KBM-7 (cell line): ENCODE results near the gene TRIP13.
"Not testable (repeated sequence)": the region's sequence is repeated elsewhere in the genome, so short reads cannot be mapped to it uniquely, and the experiment has no call there.

Source experiments
- DNase-seq: peaks from one replicate; pipeline ENCODE4 v3.0.0-alpha.2; 2015
- in situ Hi-C: fragments of 300-500 bp; cut with MboI; formaldehyde crosslinking; loops from 2 replicates; pipeline ENCODE4 v1.14.3; 2020; ENCODE audit warnings: low sequenced_read_pairs, low pct_unique_long_range_greater_than_20kb, mixed read lengths

The TRIP13 gene

DNA sequence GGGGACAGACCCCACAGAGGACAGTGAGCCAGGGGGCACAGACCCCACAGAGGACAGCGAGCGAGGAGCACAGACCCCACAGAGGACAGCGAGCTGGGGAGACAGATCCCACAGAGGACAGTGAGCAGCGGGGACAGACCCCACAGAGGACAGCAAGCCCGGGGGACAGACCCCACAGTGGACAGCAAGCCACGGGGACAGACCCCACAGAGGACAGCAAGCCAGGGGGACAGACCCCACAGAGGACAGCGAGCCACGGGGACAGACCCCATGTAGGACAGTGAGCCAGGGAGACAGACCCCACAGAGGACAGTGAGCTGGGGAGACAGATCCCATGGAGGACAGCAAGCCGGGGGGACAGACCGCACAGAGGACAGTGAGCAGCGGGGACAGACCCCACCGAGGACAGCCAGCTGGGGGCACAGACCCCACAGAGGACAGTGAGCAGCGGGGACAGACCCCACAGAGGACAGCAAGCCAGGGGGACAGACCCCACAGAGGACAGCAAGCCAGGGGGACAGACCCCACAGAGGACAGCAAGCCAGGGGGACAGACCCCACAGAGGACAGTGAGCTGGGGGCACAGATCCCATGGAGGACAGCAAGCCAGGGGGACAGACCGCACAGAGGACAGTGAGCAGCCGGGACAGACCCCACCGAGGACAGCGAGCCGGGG lies 39.1 kb upstream of the TRIP13 start:
- in situ Hi-C loops, DNase-seq: not testable (repeated sequence)

DNA sequence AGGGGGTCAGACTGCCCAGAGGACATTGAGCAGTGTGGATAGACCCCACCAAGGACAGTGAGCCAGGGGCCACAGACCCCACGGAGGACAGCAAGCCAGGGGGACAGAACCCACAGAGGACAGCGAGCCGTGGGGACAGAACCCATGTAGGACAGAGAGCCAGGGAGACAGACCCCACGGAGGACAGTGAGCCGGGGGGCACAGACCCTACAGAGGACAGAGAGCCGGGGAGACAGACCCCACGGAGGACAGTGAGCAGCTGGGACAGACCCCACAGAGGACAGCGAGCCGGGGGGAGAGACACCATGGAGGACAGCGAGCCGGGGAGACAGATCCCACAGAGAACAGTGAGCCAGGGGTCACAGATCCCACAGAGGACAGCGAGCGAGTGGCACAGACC lies 38.5 kb upstream of the TRIP13 start:
- no peak for DNase-seq

DNA sequence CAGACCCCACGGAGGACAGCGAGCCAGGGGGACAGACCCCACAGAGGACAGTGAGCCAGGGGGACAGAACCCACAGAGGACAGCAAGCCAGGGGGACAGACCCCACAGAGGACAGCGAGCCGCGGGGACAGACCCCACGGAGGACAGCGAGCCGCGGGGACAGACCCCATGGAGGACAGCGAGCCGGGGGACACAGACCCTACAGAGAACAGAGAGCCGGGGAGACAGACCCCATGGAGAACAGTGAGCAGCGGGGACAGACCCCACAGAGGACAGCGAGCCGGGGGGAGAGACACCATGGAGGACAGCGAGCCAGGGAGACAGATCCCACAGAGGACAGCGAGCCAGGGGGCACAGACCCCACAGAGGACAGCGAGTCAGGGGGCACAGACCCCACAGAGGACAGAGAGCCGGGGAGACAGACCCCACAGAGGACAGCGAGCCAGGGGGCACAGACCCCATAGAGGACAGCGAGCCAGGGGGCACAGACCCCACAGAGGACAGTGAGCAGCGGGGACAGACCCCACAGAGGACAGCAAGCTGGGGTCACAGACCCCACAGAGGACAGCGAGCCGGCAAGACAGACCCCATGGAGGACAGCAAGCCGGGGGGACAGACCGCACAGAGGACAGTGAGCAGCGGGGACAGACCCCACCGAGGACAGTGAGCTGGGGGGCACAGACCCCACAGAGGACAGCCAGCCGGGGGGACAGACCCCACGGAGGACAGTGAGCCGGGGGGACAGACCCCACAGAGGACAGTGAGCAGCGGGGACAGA lies 37.5 kb upstream of the TRIP13 start:
- DNase-seq = no peak
- in situ Hi-C loops = no loop called here

More for the DNA sequence above, 38.5 kb upstream of the TRIP13 start:
- in situ Hi-C loops = no loop called here

DNA sequence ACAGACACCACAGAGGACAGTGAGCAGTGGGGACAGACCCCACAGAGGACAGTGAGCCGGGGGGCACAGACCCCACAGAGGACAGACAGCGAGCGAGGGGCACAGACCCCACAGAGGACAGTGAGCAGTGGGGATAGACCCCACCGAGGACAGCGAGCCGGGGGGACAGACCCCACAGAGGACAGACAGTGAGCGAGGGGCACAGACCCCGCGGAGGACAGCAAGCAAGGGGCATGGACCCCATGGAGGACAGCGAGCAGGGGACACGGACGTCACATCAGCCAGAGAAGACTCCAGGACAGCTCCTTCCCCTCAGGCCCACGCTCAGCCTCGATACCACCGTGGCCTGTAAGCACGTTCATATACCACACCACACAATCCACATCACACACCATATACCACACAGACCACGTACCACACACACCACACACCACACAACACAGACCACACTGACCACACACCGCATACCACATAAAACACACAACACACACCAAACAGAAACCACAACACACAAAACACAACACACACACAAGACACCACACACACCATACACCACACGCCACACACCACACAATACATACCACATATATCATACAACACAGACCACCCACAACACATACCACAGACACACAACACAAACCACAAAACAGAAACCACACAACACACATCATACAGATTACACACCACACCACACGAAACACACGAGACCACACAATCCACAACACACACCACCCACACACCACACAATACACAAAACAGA lies 36.7 kb upstream of the TRIP13 start:
- in situ Hi-C loops = no loop called here
- DNase-seq = no peak

DNA sequence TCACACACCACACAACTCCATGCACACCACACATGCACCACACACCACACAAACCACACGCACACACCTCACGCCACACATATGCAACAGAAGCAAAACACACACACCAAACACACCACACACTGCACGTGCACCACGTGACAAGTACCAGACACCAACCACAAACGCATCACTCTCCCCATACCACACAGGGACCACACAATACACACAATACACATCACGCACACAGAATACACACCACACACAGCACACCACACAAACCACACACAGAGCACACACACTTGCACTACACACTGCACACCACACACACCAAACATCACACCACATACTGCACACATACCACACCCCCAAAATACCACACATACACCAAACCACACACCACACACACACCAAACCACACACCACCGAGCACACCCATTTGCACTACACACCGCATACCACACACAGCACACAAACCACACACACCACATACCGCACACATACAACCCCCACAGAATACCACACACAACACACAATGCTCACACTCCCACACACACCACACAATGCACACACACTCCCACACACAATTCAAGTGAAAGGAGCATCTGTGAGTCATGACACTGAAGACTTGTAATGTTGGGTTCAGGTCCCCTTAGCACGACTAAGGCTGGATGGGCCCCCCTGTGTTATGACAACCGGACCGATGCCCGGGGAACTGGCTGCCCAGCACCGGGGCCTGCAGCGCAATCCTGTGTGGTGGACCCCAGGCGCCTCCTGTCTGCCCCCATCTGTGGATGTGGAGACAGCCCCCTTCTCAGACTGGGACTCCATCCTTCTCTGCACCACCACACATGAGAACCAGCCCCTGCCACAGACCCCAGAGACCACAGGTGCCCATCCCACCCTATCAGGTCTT lies 35.9 kb upstream of the TRIP13 start:
- no peak for DNase-seq
- in situ Hi-C loops = no loop called here

DNA sequence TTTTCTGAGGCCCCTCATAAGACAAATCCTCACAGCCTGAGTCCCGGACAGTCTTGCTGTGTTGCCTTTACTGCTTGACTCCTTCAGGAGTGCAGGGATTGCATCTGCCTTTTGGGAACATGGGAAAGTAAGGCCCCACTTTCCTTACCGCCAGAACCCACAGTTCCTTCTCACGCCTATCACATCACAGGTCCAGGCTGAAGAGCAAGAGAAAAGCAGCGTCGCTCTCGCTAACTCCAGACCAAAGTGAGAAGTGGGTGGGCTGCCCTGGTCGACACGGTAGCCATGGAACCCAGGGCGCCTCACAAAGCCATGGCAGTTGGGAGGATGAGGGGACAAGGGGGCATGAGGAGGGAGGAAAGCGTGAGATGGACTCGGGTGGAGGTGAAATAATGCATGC lies 34.0 kb upstream of the TRIP13 start:
- in situ Hi-C loops = no loop called here
- DNase-seq = no peak

DNA sequence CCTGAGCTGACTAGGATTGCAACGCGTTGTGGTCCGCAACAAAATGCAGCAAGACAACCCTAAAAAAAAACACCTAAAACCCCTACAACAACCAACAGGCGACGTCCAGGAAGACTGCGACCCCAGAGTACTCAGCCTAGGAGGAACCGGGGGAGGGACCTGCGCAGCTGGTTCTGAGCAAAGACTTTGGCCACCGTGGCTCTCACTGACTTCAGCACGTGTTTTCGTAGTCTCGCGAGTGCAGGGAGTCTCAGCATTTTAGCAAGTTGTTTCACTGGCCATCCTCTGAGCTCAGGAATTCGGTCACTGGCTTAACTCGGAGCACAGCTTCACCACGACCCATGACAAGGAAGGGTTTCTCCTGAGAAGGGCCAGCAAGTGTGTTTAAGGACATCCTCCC lies 33.3 kb upstream of the TRIP13 start:
- in situ Hi-C loops = no loop called here
- DNase-seq = no peak

DNA sequence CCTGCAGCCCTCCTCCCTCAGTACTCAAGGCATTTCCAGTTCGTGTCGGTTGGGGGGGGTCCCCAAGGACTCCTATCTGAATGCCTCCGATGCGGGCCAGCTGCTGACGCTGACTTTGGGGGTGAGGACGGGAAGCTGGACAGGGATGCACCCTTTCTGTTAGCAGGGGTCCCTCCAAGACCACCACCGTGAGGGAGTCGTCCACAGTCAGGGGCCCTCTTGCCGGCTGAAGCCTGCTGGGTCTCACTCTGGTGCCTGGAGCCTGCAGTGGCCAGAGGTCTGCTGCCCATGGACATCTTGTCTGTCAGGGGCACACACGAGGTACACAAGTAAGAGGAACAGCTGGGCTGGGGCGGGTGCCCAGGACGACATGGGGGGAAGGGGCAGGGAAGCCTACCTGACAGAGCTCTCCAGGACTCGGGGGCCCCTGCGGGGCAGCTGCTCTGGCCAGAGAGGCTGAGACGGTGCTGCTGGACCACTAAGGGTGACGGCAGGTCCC lies 32.8 kb upstream of the TRIP13 start:
- in situ Hi-C loops = no loop called here

DNA sequence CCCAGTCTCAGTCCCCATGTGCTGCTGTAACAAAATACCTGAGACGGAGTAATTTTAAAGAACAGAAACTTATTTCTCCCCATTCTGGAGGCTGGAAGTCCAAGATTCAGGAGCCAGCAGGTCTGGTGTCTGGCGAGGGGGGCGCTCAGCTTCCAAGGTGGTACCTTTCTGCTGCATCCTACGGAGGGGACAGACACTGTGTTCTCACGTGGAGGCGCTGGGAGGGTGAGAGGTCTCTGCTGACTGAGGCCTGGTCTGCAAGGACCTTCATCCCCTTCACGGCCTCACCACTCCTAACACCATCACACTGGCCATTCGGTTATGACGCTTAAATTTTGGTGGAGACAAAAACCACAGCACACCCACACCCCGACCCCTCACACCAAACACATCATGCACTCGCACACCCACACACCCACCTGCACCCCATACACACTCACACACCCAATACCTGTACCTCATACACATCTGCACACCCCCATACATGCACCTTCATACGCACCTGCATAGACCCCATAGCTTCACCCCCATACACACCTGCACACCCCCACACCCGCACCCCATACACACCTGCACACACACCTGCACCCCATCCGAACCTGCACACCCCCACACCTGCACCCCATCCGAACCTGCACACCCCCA lies 32.1 kb upstream of the TRIP13 start:
- in situ Hi-C loops = no loop called here
- no peak for DNase-seq

More for the DNA sequence above, 32.8 kb upstream of the TRIP13 start:
- DNase-seq = no peak

DNA sequence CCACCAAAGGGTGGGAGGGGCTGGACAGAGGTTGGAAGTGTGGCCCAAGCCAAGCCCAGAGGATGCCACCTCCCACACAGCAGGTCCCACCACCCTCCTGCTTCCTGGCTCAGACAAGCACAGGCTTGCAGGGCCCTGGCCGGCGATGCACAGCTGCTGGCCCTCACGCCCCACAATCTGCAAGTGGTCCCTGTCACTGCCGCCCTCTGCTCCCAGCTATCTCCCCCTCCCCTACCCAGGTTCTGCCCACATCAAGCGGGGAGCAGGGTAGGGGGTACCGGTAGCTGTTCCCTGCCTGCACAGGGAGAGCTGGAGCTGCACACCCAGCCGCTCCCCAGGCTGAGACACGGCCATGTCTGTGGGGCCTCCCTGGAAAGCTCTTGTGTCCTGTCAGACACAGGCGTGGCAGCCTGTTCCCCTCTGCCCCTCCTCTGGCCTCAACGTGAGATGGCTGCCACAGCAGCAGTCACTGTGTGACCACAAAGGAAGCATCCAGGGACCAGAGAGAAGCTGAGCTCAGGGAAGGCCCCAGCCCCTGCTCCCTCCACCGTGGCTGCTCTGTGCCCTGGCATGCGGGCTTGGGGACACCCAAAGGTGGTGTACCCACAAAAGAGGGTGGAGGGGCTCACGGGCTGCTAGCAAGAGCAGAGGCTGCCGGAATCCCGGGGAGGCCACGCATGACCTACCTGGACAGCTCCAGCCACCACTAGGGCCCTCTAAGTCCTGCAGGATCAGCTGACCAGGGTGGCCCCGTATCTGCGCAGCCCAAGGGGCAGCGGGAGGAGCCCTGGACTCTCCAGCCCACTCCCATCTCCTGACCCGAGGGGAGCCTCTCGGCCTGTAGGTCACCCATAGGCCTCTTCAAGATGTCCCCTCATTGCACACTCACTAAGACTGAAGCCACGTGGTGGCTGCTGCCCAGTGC lies 31.0 kb upstream of the TRIP13 start:
- in situ Hi-C loops = no loop called here
- DNase-seq = no peak

DNA sequence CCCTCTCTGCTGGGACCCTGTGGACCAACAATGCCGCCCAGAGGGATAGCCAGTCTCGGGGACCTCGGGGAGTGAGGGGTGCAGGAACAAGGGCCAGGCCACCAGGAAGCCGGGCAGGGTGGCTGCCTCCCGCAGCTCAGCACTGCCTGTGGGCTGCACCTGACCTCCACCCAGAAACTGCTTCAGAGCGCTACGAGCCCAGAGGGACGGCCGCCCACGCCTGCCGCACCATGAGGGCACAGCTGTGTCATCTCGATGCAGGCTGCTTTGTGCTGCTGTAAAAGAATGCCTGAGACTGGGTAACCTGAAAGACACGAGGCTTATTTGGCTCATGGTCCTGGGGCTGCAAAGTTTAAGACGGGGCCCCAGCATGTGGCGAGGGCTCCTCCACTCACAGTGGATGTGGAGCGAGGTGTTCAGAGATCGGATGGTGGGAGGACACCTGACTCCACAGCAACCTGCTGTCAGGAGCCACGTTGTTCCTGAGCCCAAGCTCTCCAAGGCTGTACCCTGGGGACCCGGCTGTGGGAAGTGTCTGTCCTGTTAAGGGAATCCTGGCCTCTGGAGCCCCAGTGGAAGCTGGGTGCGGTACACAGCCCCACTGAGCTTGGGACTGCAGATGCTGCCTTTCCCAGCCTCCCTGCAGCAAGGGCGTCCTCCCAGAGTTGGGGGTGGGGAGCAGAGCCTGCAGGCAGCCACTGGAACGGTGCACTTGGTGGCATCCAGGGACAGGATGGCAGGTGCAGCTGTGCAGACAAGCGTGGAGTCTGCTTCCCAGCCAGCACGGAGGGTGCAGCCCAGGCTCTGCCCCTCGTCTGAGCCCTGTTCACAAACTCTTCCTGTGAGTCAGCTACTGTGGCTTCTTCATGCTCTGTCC lies 30.1 kb upstream of the TRIP13 start:
- in situ Hi-C loops = no loop called here
- no peak for DNase-seq

DNA sequence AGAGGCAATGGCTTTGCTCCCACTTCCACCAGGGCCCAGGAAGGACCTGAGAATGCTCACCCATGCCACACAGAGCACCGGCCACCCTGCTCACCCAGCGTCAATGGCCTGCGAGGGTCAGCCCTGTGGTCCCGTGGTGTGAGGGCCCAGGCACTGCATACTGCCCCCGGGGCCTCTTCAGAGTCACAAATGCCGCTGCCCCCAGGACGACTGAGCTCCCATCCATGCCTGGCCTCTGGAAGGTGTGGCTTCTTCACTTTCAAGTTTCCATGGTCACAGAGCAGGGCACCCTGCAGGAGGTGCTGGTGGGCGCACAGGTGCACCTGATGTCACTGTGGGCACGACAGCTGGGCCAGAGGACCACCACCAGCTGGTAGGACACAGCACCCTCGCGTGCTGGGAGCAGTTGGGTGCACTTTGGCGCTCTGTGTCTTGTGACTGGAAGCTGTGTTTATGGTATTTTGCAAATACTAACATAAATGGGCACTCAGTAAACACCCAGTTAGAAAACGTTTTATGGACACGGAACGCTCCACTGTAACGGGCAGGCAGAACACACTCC lies 29.4 kb upstream of the TRIP13 start:
- in situ Hi-C loops = no loop called here
- DNase-seq = no peak

DNA sequence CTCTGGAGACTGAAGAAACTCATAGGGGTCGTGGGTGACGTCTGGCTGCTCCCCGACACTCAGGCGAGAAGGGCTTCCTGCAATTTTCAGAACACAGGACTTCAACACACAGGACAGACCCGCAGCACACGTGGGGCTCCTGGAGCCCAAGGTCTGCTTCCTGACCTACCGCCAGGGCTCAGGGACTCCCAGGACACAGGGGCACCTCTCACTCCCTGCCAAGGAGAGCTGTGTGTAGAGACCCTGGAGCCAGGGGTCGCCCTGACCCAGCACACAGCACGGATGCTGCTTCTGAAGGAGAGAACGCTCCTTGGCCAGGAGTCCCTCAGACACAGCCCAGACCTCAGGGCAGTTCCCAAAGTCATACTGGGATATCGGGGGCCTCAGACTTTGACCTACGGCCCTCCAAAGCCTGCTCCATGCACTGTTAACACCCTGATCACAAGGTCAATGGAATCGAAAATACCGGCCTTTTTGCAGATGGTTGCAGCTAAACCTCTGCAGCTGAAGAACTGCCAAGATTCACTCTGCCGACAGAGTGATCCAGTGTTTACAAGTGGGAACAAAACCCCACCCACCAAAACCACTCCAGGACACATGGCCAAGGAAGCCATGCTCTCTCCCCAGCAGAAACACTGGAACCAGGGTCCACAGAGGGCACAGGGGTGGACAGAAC lies 28.1 kb upstream of the TRIP13 start:
- DNase-seq = no peak
- in situ Hi-C loops = no loop called here

DNA sequence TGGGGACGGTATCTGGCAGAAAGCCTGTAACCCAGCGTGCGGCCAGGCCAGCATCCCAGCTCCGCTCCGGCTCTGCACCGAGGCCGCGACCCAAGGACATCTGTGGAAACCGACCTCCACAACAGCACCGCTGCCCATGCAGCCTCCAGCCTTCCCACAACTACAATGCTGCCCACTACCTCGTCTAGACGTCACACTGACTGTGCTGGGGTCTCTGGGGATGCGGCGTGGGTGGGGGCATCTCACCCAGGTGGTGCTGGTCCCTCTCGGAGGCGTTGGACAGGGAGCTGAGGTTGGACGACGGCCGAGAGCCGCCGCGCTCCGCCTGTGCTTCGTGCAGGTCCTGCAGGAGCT lies 27.5 kb upstream of the TRIP13 start:
- no peak for DNase-seq
- in situ Hi-C loops = no loop called here

DNA sequence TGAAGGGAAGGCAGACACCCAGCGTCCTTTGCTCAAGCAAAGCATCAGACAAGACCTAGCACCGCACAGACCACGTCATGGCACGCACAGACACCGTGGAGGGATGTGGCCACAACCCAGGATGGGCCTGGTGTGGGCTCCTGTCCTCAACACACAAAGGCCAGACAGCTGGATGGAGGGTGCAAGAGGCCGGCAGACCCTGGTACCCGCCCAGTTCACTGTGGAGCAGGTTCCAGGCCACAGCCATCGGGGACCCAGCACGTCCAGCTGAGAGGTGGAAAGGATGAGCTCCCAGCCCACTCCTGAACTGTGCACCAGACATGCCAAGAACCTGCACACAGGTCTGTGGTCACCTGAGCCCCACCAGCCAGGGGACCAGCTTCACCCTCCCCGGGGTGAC lies 26.9 kb upstream of the TRIP13 start:
- DNase-seq = no peak
- in situ Hi-C loops = no loop called here

DNA sequence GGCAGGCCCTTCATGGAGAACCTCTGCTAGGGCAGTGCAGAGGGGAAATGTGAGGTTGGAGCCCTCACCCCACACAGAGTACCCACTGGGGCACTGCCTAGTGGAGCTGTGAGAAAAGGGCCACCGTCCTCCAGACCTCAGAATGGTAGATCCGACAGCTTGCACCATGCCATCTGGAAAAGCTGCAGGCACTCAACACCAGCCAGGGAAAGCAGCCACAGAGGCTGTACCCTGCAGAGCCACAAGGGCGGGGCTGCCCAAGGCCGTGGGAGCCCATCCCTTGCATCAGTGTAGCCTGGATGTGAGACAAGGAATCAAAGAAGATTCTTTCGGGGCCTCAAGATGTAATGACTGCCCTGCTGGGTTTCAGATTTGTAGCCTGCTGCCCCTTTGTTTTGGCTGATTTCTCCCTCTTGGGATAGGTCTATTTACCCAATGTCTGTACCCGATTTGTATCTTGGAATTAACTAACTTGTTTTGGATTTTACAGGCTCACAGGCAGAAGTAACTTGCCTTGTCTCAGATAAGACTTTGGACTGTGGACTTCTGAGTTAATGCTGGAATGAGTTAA lies 25.3 kb upstream of the TRIP13 start:
- no peak for DNase-seq
- in situ Hi-C loops = no loop called here
